Measurements from ENCODE around the gene CAMK2D. TPM values are rescaled to one million over a fixed set of nuclear protein-coding genes. Genes with fewer than 3 reads are reported as not detected.
A peak's percentile ranks its signal among the peaks of the same experiment; 100 is the strongest.

The CAMK2D gene
- total RNA-seq, 1 experiment from 2014 or later = 15.4 TPM

DNA sequence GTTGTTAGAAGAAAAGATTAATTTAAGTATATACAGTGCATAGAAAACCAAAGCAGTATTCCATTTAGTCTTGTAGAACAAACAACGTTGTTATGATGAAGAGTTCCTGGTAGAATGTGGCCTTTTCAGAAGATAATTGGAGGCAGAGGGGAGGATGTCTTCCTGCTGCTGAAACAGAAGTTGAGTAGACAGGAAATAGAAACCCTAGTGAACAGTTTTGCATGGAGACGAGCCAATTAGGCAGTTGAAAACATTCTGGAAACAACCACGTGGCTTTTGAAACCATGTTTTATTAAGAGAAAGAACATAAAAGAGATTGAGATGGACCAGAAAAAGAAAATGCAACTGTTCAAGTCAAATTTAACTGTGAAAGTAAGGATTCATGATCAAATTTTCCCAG is 325.2 kb downstream of the CAMK2D start:
- Histone ChIP-seq H3K9me2 (replicated peaks; ENCODE audit: low read length) (no peaks in the 10 kb centered on the region), H4K20me1 (ENCODE audit: low read length) (no peaks in the 10 kb centered on the region), H3K4me2 (ENCODE audit: low read length) (peak overlapping the region; percentile 60), H3F3A (ENCODE audit: low read length, unreplicated experiment) (no peaks in the 10 kb centered on the region), H3K9me3 (ENCODE audit: low read length) (no peaks in the 10 kb centered on the region), H3K27ac (ENCODE audit: low read length) (peak overlapping the region; percentile 46), H3K79me2 (ENCODE audit: low read length) (no peaks in the 10 kb centered on the region), H3K4me1 (ENCODE audit: insufficient read depth, low read length) (peaks cover 11% of the 10 kb centered on the region), H3K9ac (ENCODE audit: low read length) (no peak overlapping the region), H2AFZ (ENCODE audit: low read length) (0 out of 2 replicates have a peak overlapping the region, but pooled peaks have one; percentile 17), H3K36me3 (ENCODE audit: low read depth, low read length) (no peaks in the 10 kb centered on the region), H3K27me3 (ENCODE audit: low read length) (no peaks in the 10 kb centered on the region), H3K4me3 (ENCODE audit: low read length) (no peak overlapping the region)
- DNase-seq (no peak), ATAC-seq (peak; percentile 35; the same call in 1 of the 2 replicates)
- TF ChIP-seq, protein P1, sequence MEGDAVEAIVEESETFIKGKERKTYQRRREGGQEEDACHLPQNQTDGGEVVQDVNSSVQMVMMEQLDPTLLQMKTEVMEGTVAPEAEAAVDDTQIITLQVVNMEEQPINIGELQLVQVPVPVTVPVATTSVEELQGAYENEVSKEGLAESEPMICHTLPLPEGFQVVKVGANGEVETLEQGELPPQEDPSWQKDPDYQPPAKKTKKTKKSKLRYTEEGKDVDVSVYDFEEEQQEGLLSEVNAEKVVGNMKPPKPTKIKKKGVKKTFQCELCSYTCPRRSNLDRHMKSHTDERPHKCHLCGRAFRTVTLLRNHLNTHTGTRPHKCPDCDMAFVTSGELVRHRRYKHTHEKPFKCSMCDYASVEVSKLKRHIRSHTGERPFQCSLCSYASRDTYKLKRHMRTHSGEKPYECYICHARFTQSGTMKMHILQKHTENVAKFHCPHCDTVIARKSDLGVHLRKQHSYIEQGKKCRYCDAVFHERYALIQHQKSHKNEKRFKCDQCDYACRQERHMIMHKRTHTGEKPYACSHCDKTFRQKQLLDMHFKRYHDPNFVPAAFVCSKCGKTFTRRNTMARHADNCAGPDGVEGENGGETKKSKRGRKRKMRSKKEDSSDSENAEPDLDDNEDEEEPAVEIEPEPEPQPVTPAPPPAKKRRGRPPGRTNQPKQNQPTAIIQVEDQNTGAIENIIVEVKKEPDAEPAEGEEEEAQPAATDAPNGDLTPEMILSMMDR (conservative IDR thresholded peaks at IDR 0.05; ENCODE audit: low read depth, low read length) = no peak
- TF ChIP-seq EZH2phosphoT487 (IDR thresholded peaks at IDR 0.05; ENCODE audit: borderline replicate concordance, low read length) = no peak
- no peak for TF ChIP-seq EZH2 (IDR thresholded peaks at IDR 0.05; ENCODE audit: low read length, unreplicated experiment)
- CTCF ChIA-PET = no interaction called here
- intact Hi-C loops (cut with micrococcal nuclease) = no loop called here
- POLR2A ChIA-PET (ENCODE audit: unreplicated experiment) = no interaction called here
- BruUV-seq (replicated peaks) = no TSS peak

DNA sequence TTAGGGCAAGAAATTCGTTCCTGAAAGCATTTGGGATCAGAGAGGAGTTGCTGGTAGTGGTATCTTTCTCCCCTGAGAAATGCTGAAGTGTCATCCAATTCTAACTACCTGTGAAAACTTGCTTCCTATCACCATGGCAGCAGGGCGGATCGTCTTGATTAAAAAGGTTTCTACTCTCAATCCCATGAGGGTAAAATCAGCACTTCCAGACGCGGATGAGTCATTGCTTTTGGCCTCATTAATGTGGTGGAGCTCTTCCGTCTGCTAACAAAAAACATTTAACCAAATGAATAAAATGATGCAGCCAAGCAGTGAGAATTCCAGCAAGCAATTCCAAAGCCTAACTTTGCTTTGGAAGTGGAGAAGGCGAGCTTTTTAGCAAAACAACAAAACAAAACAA is 325.6 kb downstream of the CAMK2D start:
- CTCF ChIA-PET = interaction anchor here (0.6 kb wide), 1 partner anchor 11 kb away, joined by 4 read pairs; no protein-coding TSS in a partner anchor
- Histone ChIP-seq H3K9ac (ENCODE audit: low read length) (no peak overlapping the region), H4K20me1 (ENCODE audit: low read length) (no peaks in the 10 kb centered on the region), H3K27ac (ENCODE audit: low read length) (peak overlapping the region; percentile 46), H3K9me2 (replicated peaks; ENCODE audit: low read length) (no peaks in the 10 kb centered on the region), H3K27me3 (ENCODE audit: low read length) (no peaks in the 10 kb centered on the region), H3K9me3 (ENCODE audit: low read length) (no peaks in the 10 kb centered on the region), H3K4me1 (ENCODE audit: insufficient read depth, low read length) (peaks cover 11% of the 10 kb centered on the region), H3K4me3 (ENCODE audit: low read length) (no peak overlapping the region), H3K4me2 (ENCODE audit: low read length) (peak overlapping the region; percentile 60), H2AFZ (ENCODE audit: low read length) (0 out of 2 replicates have a peak overlapping the region, but pooled peaks have one; percentile 17), H3K36me3 (ENCODE audit: low read depth, low read length) (no peaks in the 10 kb centered on the region), H3K79me2 (ENCODE audit: low read length) (no peaks in the 10 kb centered on the region), H3F3A (ENCODE audit: low read length, unreplicated experiment) (no peaks in the 10 kb centered on the region)
- no TSS peak for BruUV-seq (replicated peaks)
- intact Hi-C loops (cut with micrococcal nuclease) = no loop called here
- POLR2A ChIA-PET (ENCODE audit: unreplicated experiment) = no interaction called here
- peak; percentile 67 for DNase-seq
- TF ChIP-seq EZH2phosphoT487 (IDR thresholded peaks at IDR 0.05; ENCODE audit: borderline replicate concordance, low read length) (no peak), EZH2 (IDR thresholded peaks at IDR 0.05; ENCODE audit: low read length, unreplicated experiment) (no peak)
- TF ChIP-seq, protein P1 (conservative IDR thresholded peaks at IDR 0.05; ENCODE audit: low read depth, low read length) = no peak
- peak; percentile 76 for ATAC-seq

DNA sequence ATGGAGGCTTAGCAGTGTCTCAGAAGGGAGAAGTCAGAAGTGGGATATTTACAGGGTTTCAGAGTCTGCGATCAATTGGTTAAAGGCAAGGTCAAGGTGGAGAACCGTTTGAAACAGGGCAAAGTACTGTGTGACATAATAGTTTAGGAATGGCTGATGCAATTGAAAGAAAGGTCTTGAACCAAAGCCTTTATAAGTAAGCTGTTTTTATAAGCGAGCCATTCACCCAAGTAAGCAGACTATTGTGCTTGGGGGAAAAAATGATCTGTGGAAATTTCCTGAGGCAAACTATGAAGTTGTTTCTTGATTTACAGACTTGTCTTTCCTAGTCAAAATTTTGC is 327.3 kb downstream of the CAMK2D start:
- Histone ChIP-seq H4K20me1 (ENCODE audit: low read length) (no peaks in the 10 kb centered on the region), H3K9me2 (replicated peaks; ENCODE audit: low read length) (no peaks in the 10 kb centered on the region), H3K36me3 (ENCODE audit: low read depth, low read length) (no peaks in the 10 kb centered on the region), H3K79me2 (ENCODE audit: low read length) (no peaks in the 10 kb centered on the region), H3F3A (ENCODE audit: low read length, unreplicated experiment) (no peaks in the 10 kb centered on the region), H2AFZ (ENCODE audit: low read length) (no peak overlapping the region), H3K9me3 (ENCODE audit: low read length) (no peaks in the 10 kb centered on the region), H3K4me1 (ENCODE audit: insufficient read depth, low read length) (peaks cover 11% of the 10 kb centered on the region), H3K27ac (ENCODE audit: low read length) (no peak overlapping the region), H3K4me3 (ENCODE audit: low read length) (no peak overlapping the region), H3K27me3 (ENCODE audit: low read length) (no peaks in the 10 kb centered on the region), H3K9ac (ENCODE audit: low read length) (no peak overlapping the region), H3K4me2 (ENCODE audit: low read length) (no peak overlapping the region)
- TF ChIP-seq EZH2 (IDR thresholded peaks at IDR 0.05; ENCODE audit: low read length, unreplicated experiment) (no peak), EZH2phosphoT487 (IDR thresholded peaks at IDR 0.05; ENCODE audit: borderline replicate concordance, low read length) (no peak)
- TF ChIP-seq, protein P1 (conservative IDR thresholded peaks at IDR 0.05; ENCODE audit: low read depth, low read length) = no peak
- ChIA-PET POLR2A (ENCODE audit: unreplicated experiment) (no interaction called here), CTCF (no interaction called here)
- BruUV-seq (replicated peaks) = no TSS peak
- DNase-seq = no peak
- intact Hi-C loops (cut with micrococcal nuclease) = no loop called here
- ATAC-seq = no peak
